Lower leg skin (tissue), 4 donors: ENCODE measurements around the gene DAPK2. TPM values are rescaled to one million over a fixed set of nuclear protein-coding genes. Genes with fewer than 3 reads are reported as not detected.

Experiments used
- DNase-seq, 2 donors: peaks; one replicate each; pipeline ENCODE4 v3.0.0-alpha.2; 2019; ENCODE audit warnings: low spot score in 2 of 2
- H3K4me3 ChIP-seq: fragments of 200-600 bp; sonication (generic); 2 replicates; pipeline ENCODE4 v1.5.1; 2017; ENCODE audit warnings: mild to moderate bottlenecking, low read depth; ENCODE audit not compliant: poor library complexity, severe bottlenecking
- POLR2A ChIP-seq, 2 donors: fragments of 450-650 bp; IDR thresholded peaks; one replicate each; pipeline ENCODE4 v1.6.1; 2016 to 2017; ENCODE audit warnings: antibody characterized with exemption in 2 of 2, mild to moderate bottlenecking in 1 of 2, moderate library complexity in 1 of 2
- WGBS, 2 donors: methylation state at CpG; one replicate each; pipeline ENCODE4 v1.1.5; 2018; 5-methylcytosine and 5-hydroxymethylcytosine counted together
- intact Hi-C: fragments of 100-400 bp; cut with DNase I; formaldehyde crosslinking; loops from one replicate; pipeline ENCODE4 v1.15.0; 2023; ENCODE audit warnings: low total_unique reads
- total RNA-seq, 4 donors: library from RNA; depleted of rRNA; stranded (reverse); fragments of >200 nt; gene quantifications; one replicate each; pipeline ENCODE4 v1.1.0, GENCODE V29; 2016
- TF ChIP-seq, protein P1 (sequence below), 3 donors: fragments of 450-650 bp; IDR thresholded peaks; one replicate each; pipeline ENCODE4 v1.5.1; 2016; ENCODE audit warnings: antibody characterized with exemption in 3 of 3, mild to moderate bottlenecking in 3 of 3, moderate library complexity in 2 of 3

The DAPK2 gene
- total RNA-seq, 4 donors from 2014 or later: 10.9 to 27.5 (median 13.3) TPM

DNA sequence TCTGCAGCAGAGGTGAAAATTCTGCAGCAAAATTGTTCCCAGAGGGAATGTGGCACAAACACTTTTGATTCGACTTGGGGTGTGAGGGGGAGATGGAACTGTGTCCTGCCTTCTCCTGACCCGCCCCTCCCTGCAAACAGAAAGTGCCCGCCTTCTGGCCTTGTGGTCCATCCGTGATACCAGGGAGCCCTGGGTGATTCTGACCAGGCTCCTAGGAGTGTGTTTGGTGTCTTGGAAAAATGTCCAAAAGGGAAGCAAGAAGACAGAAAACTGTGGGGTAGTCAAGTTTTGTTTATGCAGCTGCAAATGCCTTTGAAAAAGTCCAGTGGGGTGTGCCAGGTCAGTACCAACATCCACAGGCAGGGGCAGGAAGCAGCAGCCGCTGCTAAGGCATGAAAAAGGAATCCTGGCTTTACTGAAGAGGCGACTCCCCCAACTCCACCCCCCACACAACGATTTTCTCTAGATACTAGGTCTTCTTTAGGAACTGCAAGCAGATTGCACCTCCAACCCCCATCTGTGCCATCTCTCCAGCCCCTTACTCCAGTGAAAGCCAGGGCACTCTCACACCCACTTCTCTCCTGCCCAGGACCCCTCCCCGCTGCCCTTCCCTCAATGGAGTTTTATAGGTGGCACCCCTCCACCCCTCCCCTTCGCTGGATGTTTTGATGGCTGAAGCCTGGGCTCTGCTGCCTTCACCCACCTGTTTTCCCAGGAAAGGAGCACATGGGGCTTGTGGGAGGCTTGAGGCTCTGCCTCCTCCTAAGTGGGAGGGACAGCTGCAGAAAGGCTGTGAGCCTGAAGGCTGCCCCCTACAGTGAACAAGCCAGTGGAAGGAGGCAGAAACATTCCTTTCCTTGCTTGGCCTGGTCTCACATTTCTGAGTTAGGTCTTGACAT lies 130.2 kb downstream of the DAPK2 start:
- no peak for TF ChIP-seq POLR2A (IDR thresholded peaks at IDR 0.05)
- TF ChIP-seq, protein P1, sequence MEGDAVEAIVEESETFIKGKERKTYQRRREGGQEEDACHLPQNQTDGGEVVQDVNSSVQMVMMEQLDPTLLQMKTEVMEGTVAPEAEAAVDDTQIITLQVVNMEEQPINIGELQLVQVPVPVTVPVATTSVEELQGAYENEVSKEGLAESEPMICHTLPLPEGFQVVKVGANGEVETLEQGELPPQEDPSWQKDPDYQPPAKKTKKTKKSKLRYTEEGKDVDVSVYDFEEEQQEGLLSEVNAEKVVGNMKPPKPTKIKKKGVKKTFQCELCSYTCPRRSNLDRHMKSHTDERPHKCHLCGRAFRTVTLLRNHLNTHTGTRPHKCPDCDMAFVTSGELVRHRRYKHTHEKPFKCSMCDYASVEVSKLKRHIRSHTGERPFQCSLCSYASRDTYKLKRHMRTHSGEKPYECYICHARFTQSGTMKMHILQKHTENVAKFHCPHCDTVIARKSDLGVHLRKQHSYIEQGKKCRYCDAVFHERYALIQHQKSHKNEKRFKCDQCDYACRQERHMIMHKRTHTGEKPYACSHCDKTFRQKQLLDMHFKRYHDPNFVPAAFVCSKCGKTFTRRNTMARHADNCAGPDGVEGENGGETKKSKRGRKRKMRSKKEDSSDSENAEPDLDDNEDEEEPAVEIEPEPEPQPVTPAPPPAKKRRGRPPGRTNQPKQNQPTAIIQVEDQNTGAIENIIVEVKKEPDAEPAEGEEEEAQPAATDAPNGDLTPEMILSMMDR (IDR thresholded peaks at IDR 0.05): no peak
- DNase-seq: no peak
- H3K4me3 ChIP-seq: no peak overlapping the region
- intact Hi-C loops: no loop called here
- 63 to 67% methylated on average over 9 of the region's 9 CpGs for WGBS, 2 donors

GRCh38 chr15:63915209-63915872 lies 130.9 kb downstream of the DAPK2 start:
- DNase-seq: no peak
- intact Hi-C loops: no loop called here
- TF ChIP-seq, protein P1 (IDR thresholded peaks at IDR 0.05): no peak
- no peak for TF ChIP-seq POLR2A (IDR thresholded peaks at IDR 0.05)
- 86 to 90% methylated on average over 3 of the region's 3 CpGs for WGBS, 2 donors
- H3K4me3 ChIP-seq: no peak overlapping the region

- TF ChIP-seq, protein P1 (IDR thresholded peaks at IDR 0.05): no peak
- no peak for TF ChIP-seq POLR2A (IDR thresholded peaks at IDR 0.05)
- no peak overlapping the region for H3K4me3 ChIP-seq
- WGBS, 2 donors: 52 to 81% methylated on average over 3 of the region's 3 CpGs
- DNase-seq: no peak
- intact Hi-C loops: no loop called here
Measured at GRCh38 chr15:63913786-63914315, 132.4 kb downstream of the DAPK2 start.

- H3K4me3 ChIP-seq: no peak overlapping the region
- no peak for DNase-seq
- TF ChIP-seq, protein P1 (IDR thresholded peaks at IDR 0.05): no peak
- no peak for TF ChIP-seq POLR2A (IDR thresholded peaks at IDR 0.05)
- intact Hi-C loops: no loop called here
- 91 to 93% methylated on average over 9 of the region's 9 CpGs for WGBS, 2 donors
Measured at GRCh38 chr15:63913336-63913735, 132.9 kb downstream of the DAPK2 start.

DNA sequence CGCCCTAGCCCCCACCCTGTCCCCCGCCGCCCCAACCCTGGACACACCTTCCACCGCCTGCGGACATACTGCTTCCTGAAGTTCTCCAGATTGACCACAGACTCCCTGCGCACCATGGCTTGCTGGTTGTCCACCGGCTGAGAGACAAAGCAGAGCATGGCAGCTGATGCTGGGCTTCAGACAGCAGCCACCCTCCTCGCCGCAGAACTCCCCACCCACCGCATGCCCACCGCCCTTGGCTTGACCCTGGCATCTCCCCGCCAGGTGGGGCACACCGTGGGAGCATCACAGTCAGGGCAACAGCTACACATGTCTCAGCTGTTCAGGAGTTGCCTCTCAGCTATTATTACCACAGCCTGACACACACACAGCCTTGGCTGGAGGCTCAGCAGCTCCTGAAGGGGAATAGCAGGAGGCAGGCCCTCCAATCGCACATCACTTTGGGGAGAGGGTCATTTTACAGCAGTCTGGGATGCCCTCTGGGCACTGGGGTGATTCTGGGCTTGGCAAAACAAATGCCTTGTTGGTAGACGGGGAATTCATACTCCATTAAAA lies 134.1 kb downstream of the DAPK2 start:
- intact Hi-C loops: no loop called here
- no peak for DNase-seq
- no peak for TF ChIP-seq POLR2A (IDR thresholded peaks at IDR 0.05)
- TF ChIP-seq, protein P1 (IDR thresholded peaks at IDR 0.05): no peak
- WGBS, 2 donors: 89 to 94% methylated on average over 12 to 15 of the region's 15 CpGs
- no peak overlapping the region for H3K4me3 ChIP-seq
